SK-N-DZ (cell line): Measurements from ENCODE around the gene COL1A1.

ENCODE experiments used
- DNase-seq: peaks from one replicate; pipeline ENCODE4 v3.0.0-alpha.2; 2015; ENCODE audit warnings: low spot score

COL1A1 gene

GRCh38 chr17:50173335-50173941 lies 28.0 kb downstream of the COL1A1 start:
- peak; percentile 59 for DNase-seq

- DNase-seq: no peak
Observed at GRCh38 chr17:50172936-50173334, 28.5 kb downstream of the COL1A1 start.

DNA sequence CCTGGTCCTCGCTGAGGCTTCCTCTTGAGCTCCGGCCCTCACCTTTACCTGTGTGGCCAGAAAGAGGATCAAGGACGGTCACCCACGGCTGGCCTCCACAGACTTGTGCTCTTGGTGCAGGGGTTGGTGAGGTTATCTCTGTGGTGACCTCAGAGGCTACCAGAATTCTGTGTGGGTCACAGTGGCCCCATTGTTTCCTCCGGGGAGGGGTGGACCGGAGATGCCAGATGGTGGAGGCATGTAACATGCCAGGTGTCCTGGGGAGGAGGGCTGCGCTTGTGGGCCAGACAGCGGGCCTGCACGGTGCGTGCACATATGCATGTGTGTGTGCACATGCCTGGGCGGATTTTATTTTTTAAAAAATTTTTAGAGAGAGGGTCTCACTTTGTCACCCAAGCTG lies 29.3 kb downstream of the COL1A1 start:
- no peak for DNase-seq

DNA sequence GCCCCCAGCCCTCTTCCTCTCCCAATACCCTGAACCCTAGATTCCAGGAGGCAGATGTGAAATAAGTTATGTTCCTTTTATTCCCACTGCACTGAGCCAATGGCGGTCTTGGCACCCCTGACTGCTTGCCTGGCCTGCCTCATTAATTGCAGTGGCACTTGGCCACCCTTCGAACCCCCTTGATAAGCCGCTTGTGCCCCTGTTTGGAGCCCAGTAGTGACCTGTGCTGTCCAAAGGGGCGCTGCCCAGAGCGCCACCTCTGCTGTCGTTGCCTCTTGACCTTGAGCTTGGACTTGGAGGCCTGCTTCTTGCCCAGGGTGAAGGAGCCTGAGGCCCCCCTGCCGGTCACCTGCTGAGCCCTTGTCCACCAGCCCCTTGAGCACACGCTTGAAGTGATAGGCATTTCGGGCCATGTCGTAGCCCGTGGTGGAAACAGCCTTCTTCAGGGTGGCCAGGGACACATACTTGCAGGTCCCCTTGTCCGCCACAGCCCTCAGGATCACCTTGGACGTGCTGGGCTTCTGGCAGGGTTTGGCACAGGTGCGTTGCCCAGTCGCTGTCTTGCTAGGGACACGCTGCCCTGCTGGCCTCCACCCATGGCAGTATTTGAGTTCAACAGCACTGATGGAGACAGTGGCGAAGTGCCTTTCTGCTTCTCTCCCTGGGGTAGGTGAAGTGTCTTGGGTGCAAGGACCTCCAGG lies 29.9 kb downstream of the COL1A1 start:
- no peak for DNase-seq

DNA sequence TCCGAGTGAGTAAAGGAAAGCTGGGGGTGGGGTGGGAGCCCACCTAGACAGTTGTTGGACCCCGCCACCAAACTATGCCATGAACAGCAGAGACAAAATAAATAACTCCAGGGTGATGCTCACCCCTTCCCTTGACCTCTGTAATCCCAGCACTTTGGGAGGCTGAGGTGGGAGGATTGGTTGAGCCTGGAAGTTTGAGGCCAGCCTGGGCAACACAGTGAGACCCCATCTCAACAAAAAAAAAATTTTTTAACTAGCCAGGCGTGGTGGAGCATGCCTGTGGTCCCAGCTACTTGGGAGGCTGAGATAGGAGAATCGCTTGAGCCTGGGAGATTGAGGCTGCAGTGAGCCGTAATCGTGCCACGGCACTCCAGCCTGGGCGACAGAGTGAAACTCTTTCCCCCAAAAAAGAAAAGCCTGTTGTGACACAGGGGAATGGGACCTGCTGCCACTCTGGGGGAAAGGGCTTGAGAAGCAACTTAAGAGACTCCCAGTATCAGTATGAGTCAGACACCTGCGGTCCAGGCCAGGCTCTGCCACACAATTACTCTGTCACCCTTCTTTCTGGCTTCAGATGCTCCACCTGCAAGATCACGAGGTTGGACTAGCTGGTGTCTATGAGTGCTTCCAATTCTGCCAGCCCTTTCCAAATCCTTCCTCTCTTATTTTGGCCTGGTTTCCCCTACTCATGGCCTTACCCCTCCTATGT lies 30.6 kb downstream of the COL1A1 start:
- DNase-seq: no peak

DNA sequence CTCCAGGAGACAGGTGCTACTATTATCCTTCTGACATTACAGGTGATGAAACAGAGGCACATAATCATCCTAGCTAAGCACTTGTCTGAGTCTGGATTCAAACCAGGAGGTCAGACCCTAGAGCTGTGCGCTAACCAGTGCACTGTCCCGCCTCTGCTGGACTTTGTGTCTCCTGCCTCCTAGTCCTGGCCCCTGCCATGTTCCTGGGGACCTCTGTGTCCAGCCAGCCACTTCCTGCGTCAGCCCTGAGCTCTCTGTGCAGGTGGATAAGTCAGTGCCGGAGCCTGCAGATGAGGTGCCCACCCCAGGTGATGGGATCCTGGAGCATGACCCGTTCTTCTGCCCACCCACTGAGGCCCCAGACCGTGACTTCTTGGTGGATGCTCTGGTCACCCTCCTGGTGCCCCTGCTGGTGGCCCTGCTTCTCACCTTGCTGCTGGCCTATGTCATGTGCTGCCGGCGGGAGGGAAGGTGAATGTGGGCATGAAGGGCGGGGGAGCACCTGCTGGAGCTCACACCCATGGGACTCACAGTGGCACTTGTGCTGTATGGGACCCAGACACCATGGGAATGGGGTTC lies 31.5 kb downstream of the COL1A1 start:
- DNase-seq: no peak

DNA sequence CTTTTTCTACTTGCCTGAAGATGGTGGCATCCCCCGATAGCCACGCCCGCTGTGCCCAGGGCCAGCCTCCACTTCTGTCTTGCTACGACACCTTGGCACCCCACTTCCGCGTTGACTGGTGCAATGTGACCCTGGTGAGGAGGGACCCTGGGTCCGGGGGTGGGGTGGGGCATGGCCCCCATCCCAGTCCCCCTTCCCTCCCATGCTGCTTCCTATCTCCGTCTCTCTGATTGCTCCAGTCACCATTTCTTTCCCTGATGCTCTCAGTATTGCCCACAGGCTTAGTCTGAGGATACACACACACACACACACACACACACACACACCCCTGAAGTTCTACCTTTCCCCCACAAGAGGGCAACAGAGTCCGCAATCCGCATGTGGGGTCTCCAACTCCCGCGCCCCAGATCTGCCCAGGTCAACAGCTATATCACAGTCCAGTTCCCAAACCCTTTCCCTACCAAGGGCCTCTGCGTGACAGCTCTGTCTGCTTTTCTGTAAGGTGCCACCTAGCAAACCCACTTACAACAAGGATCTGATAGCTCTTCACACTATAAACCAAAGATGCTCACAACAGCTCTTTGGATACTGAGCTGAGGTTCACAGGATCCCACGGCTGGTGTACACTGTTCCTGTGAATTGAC lies 32.2 kb downstream of the COL1A1 start:
- peak; percentile 72 for DNase-seq

DNA sequence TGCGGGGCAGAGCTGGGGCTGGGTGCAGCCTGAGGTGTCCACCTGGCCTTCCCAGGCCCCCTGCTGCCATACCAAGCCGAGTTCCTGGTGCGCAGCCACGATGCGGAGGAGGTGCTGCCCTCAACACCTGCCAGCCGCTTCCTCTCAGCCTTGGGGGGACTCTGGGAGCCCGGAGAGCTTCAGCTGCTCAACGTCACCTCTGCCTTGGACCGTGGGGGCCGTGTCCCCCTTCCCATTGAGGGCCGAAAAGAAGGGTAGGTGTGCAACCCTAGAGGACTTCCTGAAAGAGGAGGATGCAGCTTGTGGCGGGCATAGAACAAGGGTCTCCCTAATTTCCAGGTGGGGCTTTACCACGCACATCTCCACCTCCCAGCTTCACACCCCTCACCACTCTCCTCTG lies 33.1 kb downstream of the COL1A1 start:
- DNase-seq: no peak

DNA sequence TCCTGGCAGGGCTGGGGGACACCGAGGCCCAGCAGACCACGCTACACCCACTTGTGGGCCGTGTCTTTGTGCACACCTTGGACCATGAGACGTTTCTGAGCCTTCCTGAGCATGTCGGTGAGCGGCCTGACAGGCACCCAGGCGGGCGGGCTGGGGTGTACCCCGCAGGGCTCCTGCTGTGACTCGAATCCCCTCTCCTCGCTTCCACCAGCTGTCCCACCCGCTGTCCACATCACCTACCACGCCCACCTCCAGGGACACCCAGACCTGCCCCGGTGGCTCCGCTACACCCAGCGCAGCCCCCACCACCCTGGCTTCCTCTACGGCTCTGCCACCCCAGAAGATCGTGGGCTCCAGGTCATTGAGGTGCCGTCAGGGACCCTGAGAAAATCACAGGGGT lies 34.1 kb downstream of the COL1A1 start:
- DNase-seq: no peak

DNA sequence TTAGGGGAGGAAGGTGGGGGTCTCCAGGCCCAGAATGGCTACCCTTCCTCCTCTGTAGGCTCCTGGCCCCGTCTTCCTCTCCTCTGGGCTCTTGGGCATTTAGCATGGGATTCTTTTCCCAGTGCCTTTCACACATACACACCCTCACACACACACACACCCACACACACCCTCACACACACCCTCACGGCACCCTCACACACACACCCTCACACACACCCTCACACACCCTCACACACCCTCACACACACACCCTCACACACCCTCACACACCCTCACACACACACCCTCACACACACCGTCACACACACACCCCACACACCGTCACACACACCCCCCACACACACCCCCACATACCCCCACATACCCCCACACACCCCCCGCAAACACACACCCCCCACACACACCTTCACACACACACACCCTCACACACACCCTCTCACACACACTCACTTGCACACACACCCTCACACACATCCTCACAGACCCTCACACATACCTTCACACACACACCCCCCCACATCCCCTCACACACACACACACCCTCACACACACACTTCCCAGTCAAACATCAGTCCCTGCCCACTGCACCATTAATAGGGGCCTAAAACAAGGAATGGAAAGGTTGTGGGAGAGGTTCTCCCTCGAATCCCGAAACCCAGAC lies 34.8 kb downstream of the COL1A1 start:
- DNase-seq: no peak

DNA sequence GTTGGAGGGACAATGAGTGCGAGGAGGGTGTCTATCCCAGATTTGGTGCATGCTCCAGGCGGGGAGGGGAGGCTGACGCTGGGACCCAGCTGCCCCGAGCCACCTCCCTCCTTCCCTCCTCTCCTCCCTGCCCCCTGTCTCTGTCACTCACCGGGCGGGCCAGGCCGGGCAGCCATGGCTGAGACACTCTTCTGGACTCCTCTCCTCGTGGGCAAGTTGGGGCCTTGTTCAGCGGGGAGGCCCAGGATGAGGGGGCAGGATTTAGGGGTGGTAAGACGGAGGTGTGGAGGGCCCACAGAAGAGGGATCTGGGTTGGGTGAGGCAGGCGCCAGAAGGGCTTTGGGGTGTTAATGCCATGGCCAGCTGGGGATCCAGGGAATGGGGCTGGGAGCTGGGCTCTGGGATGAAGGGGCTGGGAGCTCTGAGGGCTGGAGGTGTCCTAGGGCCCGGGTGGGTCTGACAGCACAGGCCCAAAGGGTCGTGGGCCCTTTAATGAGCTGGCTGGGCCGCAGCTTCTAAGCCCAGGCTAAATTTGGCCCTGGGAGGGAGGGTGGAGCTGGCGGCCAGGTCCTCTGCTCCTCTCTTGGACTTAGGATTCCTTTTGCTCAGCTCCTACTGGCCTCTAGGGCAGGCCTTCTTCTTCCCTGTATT lies 35.4 kb downstream of the COL1A1 start, which contains the start of gene SGCA:
SGCA (plus strand) TSS at position 139 of the 651 bp plus-strand sequence; CDS start at position 175, 36 bp downstream.
- DNase-seq: no peak

DNA sequence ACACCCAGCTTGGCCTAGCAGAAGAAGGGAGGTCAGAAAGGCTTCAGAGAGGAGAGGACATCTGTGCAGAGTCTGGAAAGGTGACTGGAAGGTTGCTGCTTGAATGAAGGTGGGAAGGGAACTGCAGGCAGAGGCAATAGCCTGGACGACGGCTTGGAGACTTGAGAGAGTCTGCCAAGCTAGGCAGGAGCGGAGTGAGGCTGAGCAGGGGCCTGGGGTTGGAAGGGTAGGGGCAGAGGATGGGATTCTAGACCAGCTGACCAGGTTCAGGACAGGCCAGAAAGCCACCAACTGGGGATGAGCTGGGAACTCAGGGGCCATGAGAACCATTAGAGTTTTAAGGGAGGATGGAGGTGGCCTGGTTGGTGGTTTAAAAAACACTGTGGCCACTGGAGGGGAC lies 36.0 kb downstream of the COL1A1 start:
- DNase-seq: no peak

DNA sequence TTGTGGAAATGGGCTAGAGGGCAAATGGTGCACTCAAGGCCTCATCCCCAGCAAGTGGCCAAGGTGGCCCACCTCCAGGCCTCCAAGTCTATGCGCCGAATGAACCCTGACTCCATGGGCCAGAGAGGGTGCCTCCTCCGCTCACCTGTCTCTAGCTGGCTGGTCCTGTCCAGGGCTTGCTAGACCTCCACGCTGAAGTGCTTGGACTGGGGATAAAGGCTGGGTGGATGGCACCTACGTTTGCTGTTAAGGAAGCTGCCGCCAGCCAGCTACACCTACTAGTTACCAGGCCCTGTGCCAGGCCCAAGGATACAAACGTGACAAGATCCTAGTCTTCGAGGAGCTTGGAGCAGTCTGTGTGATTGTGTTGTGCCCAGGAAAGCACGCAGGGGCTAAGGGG lies 36.4 kb downstream of the COL1A1 start:
- DNase-seq: no peak

DNA sequence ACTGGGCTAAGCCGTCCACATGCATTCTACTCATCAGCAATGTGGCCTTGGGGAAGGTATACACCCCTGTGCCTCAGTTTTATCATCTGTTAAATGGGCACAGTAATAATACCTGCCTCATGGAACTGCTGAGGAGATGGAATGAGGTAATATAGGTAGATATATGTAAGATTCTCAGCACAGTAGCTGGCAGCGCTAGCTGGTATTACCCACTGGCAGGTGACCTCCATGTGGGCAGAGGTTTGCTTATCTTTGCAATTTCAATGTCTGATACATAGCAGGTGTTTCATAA lies 36.8 kb downstream of the COL1A1 start:
- DNase-seq: no peak

DNA sequence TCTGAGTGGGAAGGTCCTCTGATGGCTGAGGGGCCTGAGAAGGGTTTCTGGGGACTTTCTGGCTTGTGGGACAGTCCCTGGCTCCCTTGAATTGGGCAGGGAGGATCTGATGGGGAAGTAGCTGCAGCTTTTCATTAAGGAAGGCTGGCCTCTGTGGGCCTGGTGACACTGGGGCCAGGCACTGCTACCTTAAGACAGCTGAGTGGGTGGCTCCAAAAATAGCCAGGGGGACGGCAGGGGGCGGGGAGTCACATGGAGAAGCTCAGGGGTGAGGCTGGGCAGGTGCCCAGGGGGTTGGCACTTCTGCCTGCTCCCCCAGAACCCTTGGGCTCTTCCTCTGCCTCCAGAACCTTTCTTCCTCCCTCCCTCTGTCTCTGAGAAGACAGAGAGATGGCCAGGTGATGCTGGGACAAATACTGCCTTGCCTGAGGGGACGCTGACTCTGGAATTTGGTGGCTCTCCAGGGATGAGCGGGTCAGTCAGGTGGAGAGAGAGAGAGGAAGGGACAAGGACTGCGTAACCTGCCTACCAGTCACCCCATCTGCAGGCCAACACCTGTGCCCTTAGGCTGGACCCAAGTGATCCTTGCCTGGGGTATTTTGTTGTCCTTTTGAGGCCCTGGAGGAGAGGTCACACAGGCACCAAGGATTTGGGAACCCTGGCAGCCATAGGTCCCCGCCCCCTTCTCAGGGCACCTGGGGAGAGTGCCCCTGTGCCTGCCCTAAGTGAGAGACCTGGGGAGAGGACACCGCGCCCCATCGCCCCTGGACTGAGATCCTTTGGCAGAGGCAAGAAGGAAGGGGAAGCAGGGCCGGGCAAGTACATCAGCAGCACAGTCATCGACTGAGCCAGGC lies 37.4 kb downstream of the COL1A1 start:
- no peak for DNase-seq

DNA sequence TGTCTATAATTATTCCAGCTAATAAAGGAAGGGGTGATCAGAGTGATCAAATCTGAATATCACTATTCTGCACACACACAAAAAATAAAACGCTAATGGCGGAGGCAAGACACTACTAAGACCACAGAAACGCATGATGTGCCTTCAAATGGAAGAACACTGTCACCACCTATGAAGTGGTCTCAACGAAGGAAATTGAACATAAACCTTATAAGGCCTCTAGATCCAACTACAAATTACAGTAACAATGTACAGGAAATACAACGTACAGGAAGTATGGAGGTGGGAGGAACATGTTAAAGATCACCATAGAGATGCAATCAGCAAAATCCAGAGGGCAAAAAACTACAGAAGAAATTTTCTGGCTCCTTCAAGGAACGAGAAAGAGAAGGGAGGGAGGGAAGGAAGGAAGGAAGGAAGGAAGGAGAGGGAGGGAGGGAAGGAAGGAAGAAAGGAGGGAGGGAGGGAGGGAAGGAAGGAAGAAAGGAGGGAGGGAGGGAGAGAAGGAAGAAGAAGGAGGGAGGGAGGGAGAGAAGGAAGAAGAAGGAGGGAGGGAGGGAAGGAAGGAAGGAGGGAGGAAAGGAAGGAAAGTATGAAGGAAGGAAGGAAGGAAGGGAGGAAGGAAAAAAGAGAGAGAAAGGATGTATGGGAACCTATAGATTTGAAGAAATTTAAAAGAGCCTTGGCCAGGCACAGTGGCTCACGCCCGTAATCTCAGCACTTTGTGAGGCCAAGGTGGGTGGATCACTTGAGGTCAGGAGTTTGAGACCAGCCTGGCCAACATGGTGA lies 38.8 kb downstream of the COL1A1 start:
- DNase-seq: no peak

DNA sequence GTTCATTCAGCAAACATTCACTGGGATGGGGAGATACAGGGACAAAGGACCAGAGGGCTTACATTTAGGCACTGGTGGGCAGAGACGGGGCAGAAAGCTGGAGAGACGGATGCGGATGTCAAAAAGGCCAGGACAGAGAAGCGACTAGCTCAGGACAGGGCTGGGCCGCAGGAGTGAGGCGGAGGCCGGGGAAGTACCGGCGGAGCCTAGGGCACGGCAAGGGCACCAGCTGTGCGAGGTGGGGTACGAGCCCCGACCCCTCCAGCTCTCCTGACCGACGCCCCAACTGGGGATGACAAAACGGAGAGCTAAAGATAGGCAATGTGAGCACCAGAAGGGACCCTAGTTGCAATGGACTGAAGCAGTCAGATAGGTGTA lies 39.5 kb downstream of the COL1A1 start:
- no peak for DNase-seq

DNA sequence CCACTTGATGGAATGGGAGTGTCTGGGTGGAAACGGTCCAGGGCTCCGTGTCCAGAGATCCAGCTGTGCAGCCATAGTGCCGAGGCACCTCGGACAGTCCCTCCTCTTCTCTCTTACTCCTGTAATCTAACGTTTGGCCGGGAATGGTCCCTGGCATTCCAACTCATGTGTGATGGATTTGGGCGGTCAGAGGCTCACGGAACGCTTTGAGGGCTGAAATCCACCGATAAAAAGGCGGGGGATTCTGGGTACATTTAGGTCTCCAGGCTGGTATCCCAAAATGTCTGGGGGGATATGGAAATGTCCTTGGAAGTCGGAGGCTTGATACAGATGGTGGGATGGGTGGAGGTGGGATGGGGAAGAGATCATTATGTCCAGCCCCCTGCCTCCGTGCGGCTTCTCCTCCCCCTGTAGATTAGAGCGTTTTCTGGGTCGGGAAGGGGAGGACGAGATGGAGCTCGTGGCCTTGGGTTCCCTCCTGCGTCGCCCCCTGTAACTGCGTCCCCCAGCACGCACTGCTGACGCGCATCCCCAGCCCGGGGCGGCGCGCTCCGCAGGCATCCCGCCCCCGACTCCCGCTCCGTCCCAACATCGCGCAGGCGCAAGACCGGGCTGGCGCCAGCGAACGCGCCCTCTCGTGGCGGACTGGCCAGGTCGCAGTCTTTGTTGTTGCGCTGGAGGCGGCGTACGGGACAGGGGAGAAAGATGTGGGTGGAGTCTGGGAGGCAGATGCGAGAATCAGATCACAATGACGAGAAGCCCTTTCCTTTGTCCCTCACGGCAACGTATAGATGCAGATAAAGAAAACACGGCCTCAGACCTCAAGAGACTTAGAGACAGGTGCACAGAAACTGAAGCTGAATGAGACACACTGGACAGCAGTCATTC lies 40.2 kb downstream of the COL1A1 start:
- peak; percentile 96 for DNase-seq
